AG04449 (cell line): ENCODE measurements around the gene JMJD1C.

Experiments
- CTCF ChIA-PET: fragments of 350-600 bp; formaldehyde crosslinking; extraction: SDS; loops from one replicate; lab custom pipeline; 2021; ENCODE audit warnings: antibody characterized with exemption; lab: Yijun Ruan, JAX
- POLR2A ChIA-PET: fragments of 400-600, 350-600 bp; formaldehyde crosslinking; extraction: SDS; loops from one replicate; lab custom pipeline; 2020; ENCODE audit warnings: antibody characterized with exemption, inconsistent platforms; lab: Yijun Ruan, JAX
- DNase-seq: peaks from one replicate; pipeline ENCODE4 v3.0.0-alpha.2; 2010; ENCODE audit warnings: low read depth, low spot score
- H3K4me3 ChIP-seq: 2 replicates; pipeline ENCODE4 v1.5.1; 2011; ENCODE audit warnings: low read depth, mild to moderate bottlenecking, control low read depth, low read length
- TF ChIP-seq, protein P1 (sequence below): IDR thresholded peaks from one replicate; pipeline ENCODE4 v1.5.1; 2011; ENCODE audit warnings: mild to moderate bottlenecking, moderate library complexity, low read length, control low read depth, inconsistent platforms; ENCODE audit not compliant: insufficient read depth; ENCODE audit errors: missing control alignments

JMJD1C gene

GRCh38 chr10:63268149-63268797, 197.5 kb downstream of the JMJD1C start:
- DNase-seq: no peak

DNA sequence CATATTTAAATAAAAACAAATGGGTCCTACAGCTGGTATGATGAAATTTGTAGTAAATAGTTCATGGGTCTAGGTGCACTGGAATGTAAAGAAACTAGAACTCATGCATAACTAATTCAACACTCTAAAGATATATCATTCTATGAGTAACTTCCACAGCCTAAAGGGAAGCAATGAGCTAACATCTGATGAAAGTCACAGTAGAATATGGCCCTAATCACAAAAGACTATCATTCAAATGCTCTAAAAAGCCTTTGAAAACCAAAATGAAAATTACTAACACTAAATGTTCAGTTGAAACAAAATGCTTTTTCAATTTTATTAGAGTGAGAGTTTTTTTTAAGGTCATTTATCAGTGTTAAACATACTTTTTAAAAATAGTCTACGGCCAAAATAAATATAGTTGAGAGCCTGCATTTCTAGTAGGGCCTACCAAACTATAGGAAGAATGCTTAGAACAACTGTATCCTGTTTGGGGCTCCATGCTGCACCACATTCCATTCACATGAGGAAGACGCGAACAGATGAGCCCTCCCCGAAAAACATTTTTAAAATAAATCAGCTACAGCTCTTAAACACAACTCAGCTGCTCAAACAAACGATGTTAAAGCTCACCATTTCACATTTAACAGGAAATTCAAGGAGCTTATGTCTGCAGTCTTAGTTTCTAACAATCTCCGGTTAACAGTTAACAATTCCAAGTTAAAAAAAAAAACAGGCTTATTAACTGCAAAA, 198.2 kb downstream of the JMJD1C start:
- TF ChIP-seq, protein P1, sequence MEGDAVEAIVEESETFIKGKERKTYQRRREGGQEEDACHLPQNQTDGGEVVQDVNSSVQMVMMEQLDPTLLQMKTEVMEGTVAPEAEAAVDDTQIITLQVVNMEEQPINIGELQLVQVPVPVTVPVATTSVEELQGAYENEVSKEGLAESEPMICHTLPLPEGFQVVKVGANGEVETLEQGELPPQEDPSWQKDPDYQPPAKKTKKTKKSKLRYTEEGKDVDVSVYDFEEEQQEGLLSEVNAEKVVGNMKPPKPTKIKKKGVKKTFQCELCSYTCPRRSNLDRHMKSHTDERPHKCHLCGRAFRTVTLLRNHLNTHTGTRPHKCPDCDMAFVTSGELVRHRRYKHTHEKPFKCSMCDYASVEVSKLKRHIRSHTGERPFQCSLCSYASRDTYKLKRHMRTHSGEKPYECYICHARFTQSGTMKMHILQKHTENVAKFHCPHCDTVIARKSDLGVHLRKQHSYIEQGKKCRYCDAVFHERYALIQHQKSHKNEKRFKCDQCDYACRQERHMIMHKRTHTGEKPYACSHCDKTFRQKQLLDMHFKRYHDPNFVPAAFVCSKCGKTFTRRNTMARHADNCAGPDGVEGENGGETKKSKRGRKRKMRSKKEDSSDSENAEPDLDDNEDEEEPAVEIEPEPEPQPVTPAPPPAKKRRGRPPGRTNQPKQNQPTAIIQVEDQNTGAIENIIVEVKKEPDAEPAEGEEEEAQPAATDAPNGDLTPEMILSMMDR: no peak
- ChIA-PET POLR2A (interaction anchor here (0.6 to 2.0 kb wide), 4 partner anchors 13 to 362 kb away, joined by 3 to 8 read pairs (median 3); no protein-coding TSS in a partner anchor), CTCF (interaction anchor here (1.4 to 4.1 kb wide), 4 partner anchors 12 to 453 kb away, joined by 3 to 10 read pairs (median 8); no protein-coding TSS in a partner anchor)
- DNase-seq: peak; percentile 67
- peak overlapping the region; percentile 72 for H3K4me3 ChIP-seq

More at GRCh38 chr10:63268149-63268797, 197.5 kb downstream of the JMJD1C start:
- ChIA-PET CTCF (interaction anchor here (0.7 to 4.1 kb wide), 6 partner anchors 11 to 452 kb away, joined by 3 to 10 read pairs (median 3); no protein-coding TSS in a partner anchor), POLR2A (interaction anchor here (0.6 to 2.0 kb wide), 8 partner anchors 12 to 362 kb away, joined by 3 to 8 read pairs (median 4); partner anchors contain the start of gene REEP3)
- peak overlapping the region; percentile 72 for H3K4me3 ChIP-seq
- TF ChIP-seq, protein P1: no peak

DNA sequence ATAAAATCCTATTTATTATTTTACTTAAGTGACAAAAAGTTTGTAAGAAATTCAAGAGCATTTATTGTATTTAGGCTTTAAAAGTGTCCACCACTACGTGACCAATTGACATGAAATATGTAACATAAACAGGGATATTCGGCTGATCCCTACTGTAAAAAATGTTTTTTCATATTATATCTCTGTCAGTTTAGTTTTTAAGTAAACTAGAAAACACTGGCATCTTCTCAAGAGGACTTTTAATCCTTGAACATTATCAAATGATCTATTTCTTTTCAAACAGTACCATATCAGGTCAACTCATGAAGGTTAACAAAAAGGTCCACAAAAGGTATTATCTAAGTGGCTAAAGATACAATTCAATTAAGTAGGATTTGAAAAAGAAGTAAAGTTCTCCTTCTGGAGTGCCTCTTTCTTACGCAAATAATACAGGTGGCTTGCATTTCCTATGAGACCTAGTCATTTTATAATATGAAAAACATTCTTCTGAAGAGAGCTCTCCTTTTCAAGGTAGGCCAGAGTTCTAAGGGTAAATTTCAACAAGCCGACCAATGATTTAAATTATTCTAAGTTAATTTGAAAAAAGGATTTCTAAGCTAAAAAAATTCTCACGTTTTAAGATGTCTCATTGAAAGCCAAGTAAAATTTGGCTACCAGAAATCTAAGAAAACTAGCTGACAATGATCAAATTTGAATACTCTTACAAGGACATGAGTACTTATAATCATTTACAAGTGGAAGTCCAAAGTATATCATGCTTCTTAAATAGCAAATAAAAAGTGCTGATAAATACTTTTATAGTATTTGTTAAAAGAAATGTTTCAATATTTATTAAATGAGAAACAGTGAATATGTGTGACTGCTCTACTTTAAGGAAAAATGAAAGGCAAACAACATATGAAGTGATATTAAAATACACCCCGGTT, 199.1 kb downstream of the JMJD1C start:
- TF ChIP-seq, protein P1: no peak
- peak overlapping the region; percentile 72 for H3K4me3 ChIP-seq
- ChIA-PET POLR2A (interaction anchor here (1.7 kb wide), 1 partner anchor 363 kb away, joined by 4 read pairs; no protein-coding TSS in a partner anchor), CTCF (interaction anchor here (1.0 to 4.1 kb wide), 4 partner anchors 11 to 362 kb away, joined by 4 to 10 read pairs (median 8); no protein-coding TSS in a partner anchor)
- no peak for DNase-seq

DNA sequence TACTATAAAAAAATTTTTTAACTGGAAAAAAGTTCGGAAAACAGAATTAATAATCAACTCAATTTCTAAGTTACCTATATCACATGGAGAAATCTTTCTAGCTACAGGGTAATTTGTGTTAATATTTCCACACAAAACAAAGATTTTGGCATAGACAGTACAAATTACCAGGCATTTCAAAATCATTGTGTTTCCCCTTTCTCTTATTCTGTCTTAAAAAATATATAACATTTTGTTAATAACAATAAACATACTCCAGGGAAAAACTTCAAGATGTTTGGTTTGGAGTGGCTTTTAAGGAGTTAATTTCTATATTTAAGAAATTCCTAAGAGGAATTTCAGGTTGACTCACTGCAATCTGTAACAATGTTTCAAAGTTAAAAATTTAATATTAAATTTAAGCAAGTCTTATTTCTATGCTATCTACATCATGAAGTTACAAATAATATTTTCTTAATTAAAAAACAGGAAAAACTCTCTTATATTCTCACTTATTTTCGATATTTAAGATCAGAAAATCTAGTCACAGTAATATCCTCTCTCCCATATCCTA, 200.0 kb downstream of the JMJD1C start:
- TF ChIP-seq, protein P1: no peak
- peak overlapping the region; percentile 72 for H3K4me3 ChIP-seq
- CTCF ChIA-PET: interaction anchor here (0.8 to 2.9 kb wide), 6 partner anchors 13 to 455 kb away, joined by 3 to 10 read pairs (median 4); no protein-coding TSS in a partner anchor
- DNase-seq: no peak
- POLR2A ChIA-PET: interaction anchor here (1.7 kb wide), 1 partner anchor 363 kb away, joined by 4 read pairs; no protein-coding TSS in a partner anchor

DNA sequence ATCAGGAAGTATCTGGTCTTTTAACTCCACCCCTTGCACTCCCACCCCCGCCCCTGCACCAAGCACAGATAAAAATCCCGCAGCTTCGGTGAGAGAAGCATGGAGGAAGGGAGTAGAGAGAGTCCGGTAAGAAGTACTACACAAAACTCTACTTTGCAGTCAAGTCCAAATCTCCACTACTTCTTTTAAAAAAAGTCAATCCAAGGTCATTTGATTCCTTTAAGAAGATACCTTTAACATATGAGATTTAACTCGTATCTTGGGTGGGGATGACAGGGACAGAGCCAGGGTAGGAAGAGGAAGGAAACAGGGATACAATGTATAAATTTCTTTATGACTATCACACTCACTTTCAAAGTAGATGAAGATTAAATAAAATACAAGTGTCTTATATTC, 200.6 kb downstream of the JMJD1C start:
- DNase-seq: no peak
- TF ChIP-seq, protein P1: no peak
- CTCF ChIA-PET: interaction anchor here (0.8 to 2.9 kb wide), 5 partner anchors 23 to 455 kb away, joined by 3 to 10 read pairs (median 3); no protein-coding TSS in a partner anchor
- POLR2A ChIA-PET: interaction anchor here (1.7 kb wide), 1 partner anchor 364 kb away, joined by 4 read pairs; no protein-coding TSS in a partner anchor
- peak overlapping the region; percentile 72 for H3K4me3 ChIP-seq
